Measurements from ENCODE around the gene FLNB.

The FLNB gene

DNA sequence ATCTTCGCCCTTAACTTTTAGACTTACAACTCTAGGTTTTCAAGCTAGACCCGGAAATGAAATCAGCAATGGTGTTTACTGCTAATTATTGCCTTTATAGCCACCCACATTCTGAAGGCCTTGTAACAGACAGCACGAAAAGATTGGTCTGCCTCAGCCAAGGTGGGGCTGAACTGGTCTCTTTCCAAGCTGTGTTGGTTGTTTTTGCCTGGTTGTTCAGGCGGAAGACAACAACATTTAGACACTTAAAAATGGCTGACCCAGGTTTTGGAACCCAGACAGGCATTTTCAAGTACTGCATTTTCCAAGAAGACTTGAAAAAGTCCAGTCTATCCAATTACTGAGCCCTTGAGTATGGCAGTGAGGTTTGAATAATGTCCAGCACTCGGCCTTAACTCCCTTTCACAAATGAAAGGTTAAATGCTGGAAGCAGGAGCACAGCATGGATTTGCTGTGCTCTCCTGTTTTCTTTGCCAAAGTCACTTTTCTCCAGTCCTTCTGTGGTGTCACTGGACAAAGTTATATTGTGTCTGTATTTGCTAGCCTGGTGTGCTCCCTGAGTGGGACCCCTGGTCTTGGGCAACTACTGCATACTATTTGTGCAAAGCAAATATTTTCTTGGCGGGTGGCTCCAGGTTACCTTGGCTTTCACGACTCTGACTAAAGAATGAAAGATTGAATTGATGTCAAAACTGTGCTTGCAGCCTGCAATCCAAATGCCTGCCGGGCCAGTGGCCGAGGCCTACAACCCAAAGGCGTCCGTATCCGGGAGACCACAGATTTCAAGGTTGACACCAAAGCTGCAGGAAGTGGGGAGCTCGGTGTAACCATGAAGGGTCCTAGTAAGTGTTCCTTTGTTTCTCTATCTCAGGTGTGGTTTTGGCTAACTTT is 93.5 kb downstream of the FLNB start:
- TF ChIP-seq, protein P1, sequence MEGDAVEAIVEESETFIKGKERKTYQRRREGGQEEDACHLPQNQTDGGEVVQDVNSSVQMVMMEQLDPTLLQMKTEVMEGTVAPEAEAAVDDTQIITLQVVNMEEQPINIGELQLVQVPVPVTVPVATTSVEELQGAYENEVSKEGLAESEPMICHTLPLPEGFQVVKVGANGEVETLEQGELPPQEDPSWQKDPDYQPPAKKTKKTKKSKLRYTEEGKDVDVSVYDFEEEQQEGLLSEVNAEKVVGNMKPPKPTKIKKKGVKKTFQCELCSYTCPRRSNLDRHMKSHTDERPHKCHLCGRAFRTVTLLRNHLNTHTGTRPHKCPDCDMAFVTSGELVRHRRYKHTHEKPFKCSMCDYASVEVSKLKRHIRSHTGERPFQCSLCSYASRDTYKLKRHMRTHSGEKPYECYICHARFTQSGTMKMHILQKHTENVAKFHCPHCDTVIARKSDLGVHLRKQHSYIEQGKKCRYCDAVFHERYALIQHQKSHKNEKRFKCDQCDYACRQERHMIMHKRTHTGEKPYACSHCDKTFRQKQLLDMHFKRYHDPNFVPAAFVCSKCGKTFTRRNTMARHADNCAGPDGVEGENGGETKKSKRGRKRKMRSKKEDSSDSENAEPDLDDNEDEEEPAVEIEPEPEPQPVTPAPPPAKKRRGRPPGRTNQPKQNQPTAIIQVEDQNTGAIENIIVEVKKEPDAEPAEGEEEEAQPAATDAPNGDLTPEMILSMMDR (IDR thresholded peaks at IDR 0.05; ENCODE audit: borderline replicate concordance, insufficient read depth, low read depth, low read length): no peak

DNA sequence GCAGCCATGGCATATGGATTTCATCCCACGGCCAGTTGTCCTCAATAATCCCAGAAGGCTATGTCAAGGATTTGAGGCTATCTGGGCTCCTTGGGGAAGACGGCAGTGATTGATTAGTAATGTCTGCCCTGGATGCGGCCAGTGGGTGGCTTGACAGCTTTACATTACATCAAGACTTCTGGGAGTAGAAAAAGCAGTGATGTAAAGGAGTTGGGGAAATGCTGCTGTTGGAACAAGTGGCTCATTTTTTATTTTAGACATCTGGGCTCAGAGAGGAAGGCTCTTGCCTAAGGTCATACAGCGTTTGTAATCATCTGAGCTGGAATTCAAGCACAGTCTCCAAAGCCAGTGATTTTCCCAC is 94.1 kb downstream of the FLNB start:
- TF ChIP-seq, protein P1 (IDR thresholded peaks at IDR 0.05; ENCODE audit: borderline replicate concordance, insufficient read depth, low read depth, low read length): no peak
- no peak overlapping the region for H3K4me3 ChIP-seq (ENCODE audit: low read depth, low read length)

More for the DNA sequence above, 93.5 kb downstream of the FLNB start:
- H3K4me3 ChIP-seq (ENCODE audit: low read depth, low read length): no peak overlapping the region

DNA sequence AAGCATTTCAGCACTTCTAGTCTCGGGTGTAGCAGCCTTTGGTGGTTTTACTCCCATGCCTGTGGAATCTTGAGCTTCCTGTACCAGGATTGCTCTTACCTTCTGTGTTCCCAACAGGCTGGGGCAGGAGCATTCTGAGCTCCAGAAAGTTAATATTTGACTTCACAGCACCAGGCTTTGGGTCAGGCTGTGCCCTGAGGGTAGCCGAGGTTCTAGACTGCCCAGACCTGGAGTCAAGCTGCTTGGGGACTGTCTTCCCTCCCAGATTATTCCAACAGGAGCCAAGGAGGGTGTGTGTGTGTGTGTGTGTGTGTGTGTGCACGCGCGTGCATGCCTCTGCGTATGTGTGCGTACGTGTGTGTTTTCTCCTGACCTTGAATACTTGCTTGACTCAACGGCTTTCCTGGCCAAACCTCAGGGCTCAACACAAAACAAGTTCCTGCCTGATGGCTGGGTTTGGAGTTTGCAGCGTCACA is 94.8 kb downstream of the FLNB start:
- no peak overlapping the region for H3K4me3 ChIP-seq (ENCODE audit: low read depth, low read length)
- TF ChIP-seq, protein P1 (IDR thresholded peaks at IDR 0.05; ENCODE audit: borderline replicate concordance, insufficient read depth, low read depth, low read length): no peak

DNA sequence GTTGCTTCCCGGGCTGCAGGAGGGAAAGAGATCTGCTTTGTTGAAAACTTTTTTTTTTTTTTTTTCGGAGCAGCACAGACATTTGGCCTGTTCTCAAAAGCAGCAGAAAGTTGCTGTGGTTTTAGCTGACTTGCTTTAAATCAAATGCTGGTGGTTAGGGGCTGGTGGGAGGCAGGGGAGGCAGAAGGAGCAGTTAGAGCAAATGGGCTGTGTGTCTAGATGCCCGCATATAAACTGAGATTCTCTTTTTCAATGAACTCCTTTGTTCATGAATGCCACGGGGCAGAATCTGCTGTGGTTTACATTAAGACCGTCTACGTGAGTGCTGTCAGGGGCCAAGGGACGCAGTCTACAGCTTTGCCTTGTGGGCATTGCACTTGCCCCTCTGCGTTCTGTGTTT is 95.9 kb downstream of the FLNB start:
- TF ChIP-seq, protein P1 (IDR thresholded peaks at IDR 0.05; ENCODE audit: borderline replicate concordance, insufficient read depth, low read depth, low read length): no peak
- no peak overlapping the region for H3K4me3 ChIP-seq (ENCODE audit: low read depth, low read length)

DNA sequence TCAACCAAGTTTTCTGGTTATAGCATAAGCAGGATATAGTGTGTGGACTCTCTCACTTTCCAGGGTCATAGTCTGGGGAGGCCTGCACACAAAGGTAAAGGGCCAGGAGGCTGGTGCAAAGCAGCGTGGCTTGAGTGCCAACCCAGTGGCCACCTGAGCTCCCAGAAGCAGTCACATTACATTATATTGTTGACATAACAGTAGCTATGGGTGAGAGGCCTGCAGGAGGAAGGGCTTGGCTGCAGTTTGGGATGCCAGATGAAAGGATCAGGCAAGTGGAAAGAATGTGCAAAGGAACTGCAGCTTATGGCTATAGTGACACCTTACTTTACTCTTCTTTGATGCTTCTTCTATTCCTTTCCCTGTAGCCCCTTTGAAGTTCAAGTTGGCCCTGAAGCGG is 96.5 kb downstream of the FLNB start:
- TF ChIP-seq, protein P1 (IDR thresholded peaks at IDR 0.05; ENCODE audit: borderline replicate concordance, insufficient read depth, low read depth, low read length): no peak
- no peak overlapping the region for H3K4me3 ChIP-seq (ENCODE audit: low read depth, low read length)

DNA sequence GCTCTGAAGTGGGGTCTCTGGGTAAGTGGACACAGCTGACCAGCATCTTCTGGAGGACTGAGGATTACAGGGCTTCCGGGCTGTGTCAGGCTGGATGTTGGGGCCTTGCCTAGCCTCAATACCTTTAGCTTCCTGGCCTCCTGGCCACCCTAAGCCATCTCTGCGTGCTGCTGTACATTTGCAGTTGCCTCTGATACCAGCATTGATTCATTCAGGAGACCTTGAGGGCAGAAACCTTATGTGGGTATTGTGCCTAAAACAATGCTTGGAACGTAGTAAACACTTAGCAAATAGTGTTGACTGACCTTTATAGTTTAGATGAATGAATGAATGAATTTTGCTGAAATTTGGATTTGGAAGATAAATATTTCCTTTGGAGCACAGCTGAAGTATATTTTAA is 97.0 kb downstream of the FLNB start:
- no peak overlapping the region for H3K4me3 ChIP-seq (ENCODE audit: low read depth, low read length)

More for the DNA sequence above, 97.0 kb downstream of the FLNB start:
- TF ChIP-seq, protein P1 (IDR thresholded peaks at IDR 0.05; ENCODE audit: borderline replicate concordance, insufficient read depth, low read depth, low read length): no peak
